BJ (cell line): ENCODE measurements around the gene SLC43A3. TPM values are rescaled to one million over a fixed set of nuclear protein-coding genes. Genes with fewer than 3 reads are reported as not detected.
A peak's percentile ranks its signal among the peaks of the same experiment; 100 is the strongest.

ENCODE experiments used
- CTCF ChIA-PET: fragments of 350-600 bp; formaldehyde crosslinking; extraction: SDS; loops from one replicate; lab custom pipeline; 2021; ENCODE audit warnings: antibody characterized with exemption, inconsistent platforms; lab: Yijun Ruan, JAX
- POLR2A ChIA-PET: fragments of 300-600 bp; sonication (Branson Sonifier 250); formaldehyde crosslinking; extraction: SDS; loops from one replicate; lab custom pipeline; 2021; ENCODE audit warnings: antibody characterized with exemption; lab: Charles Lee
- DNase-seq: peaks from one replicate; pipeline ENCODE4 v3.0.0-alpha.2; 2011; ENCODE audit warnings: low read depth
- H3K27me3 ChIP-seq: 2 replicates; pipeline ENCODE4 v1.6.0; 2011; ENCODE audit warnings: low read length; ENCODE audit not compliant: control insufficient read depth, insufficient read depth
- H3K36me3 ChIP-seq: 2 replicates; pipeline ENCODE4 v1.5.1; 2011; ENCODE audit warnings: low read length; ENCODE audit not compliant: control insufficient read depth, insufficient read depth
- H3K4me3 ChIP-seq: 2 replicates; pipeline ENCODE4 v1.5.1; 2011; ENCODE audit warnings: low read depth, mild to moderate bottlenecking, control low read depth, low read length
- polyA plus RNA-seq: library from polyadenylated mRNA; depleted of rRNA; stranded (reverse); fragments of >200 nt; gene quantifications from 2 replicates; pipeline ENCODE4 v1.2.3, GENCODE V29; 2011
- TF ChIP-seq, protein P1 (sequence below): IDR thresholded peaks from 2 replicates; pipeline ENCODE4 v1.5.1; 2011; ENCODE audit warnings: low read depth, mild to moderate bottlenecking, control low read depth, inconsistent platforms, low read length, moderate library complexity; ENCODE audit not compliant: insufficient read depth

Gene SLC43A3
- polyA plus RNA-seq, 1 experiment, result 26.7 TPM

DNA sequence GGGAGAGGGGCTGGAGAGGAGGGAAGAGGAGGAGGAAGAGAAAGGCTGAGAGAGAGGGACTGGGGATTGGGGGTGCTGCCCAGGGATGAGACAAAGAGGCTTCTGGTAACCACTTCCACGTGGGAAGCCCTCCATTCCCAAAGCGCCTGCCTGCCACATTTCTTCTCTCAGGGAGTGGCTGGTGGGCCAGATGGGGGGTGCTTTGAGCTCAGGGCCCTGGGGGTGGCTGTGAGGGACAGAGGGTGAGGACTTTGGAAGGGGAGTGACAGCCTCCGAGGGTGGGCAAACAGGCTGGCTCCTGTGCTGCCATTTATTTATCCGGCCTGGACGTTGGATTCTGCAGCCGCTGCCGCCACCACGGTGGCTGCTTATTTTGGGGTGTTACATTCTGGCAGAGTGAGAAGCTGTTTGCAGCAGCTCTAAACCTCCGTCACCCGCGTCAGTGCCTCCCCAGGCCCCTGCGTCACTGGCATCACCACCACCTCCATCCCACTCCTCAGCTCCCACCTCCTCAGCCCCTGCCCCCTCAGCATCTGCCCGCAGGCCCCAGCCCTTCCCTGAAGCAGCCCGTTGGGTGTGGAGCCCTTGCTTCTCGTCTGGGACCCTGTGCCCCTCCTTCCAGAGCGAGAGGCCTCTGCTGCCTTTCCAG lies 35.0 kb upstream of the SLC43A3 start:
- POLR2A ChIA-PET, result no interaction called here
- Histone ChIP-seq H3K4me3 (no peak overlapping the region), H3K27me3 (peaks cover 28% of the 10 kb centered on the region), H3K36me3 (no peaks in the 10 kb centered on the region)
- no peak for DNase-seq
- CTCF ChIA-PET, result interaction anchor here (12.8 kb wide), 1 partner anchor 19 kb away, joined by 188 read pairs; no protein-coding TSS in a partner anchor
- TF ChIP-seq, protein P1, sequence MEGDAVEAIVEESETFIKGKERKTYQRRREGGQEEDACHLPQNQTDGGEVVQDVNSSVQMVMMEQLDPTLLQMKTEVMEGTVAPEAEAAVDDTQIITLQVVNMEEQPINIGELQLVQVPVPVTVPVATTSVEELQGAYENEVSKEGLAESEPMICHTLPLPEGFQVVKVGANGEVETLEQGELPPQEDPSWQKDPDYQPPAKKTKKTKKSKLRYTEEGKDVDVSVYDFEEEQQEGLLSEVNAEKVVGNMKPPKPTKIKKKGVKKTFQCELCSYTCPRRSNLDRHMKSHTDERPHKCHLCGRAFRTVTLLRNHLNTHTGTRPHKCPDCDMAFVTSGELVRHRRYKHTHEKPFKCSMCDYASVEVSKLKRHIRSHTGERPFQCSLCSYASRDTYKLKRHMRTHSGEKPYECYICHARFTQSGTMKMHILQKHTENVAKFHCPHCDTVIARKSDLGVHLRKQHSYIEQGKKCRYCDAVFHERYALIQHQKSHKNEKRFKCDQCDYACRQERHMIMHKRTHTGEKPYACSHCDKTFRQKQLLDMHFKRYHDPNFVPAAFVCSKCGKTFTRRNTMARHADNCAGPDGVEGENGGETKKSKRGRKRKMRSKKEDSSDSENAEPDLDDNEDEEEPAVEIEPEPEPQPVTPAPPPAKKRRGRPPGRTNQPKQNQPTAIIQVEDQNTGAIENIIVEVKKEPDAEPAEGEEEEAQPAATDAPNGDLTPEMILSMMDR, result no peak

DNA sequence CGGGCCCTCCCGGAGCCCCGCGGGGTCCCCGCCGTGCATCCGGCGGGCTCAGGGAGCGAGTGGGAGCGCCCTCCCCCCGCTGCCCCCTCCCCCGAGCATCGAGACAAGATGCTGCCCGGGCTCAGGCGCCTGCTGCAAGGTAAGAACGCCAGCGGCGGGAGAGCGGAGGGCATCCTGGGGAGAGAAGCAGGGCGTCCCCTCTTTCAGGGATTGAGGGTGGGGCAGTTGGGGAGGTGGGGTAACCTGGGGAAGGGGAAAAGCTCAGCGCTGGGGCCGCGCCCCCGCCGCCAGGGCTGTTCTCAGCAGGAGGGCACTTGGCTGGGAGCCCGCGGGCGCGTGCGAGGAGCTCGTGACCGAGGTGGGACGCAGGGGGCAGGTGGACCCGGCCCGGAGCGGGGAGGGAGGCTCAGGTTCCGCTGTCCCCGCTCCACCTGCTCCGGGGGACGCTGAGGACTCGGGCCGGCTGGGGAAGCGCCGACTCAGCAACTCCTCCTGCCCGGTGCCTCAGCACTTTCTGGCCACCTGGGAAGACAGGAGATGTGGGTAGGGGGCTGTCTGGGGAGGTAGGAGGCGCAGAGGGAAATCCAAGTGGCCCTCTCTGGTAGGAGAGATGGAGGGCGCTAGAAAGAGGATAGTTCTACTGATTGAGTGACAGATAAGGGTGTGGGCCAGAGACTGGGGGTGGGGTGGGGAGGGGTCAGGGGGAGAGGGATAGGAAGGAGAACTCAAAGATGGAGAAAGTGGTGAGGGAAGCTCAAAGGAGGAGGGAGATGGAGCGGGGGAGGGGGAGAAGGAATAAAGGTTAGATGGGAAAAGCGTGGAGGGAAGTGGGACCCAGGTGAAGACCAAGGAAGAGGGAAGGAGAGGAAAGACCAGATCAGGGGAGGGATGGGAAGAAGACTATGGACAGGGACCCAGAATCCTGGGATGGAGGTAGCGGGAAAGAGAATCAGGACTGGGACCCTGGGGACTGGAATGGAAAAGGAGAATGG lies 34.1 kb upstream of the SLC43A3 start:
- H3K27me3 ChIP-seq, result peaks cover 28% of the 10 kb centered on the region
- DNase-seq, result no peak
- H3K4me3 ChIP-seq, result peak overlapping the region; percentile 22
- POLR2A ChIA-PET, result no interaction called here
- TF ChIP-seq, protein P1, result no peak
- no peaks in the 10 kb centered on the region for H3K36me3 ChIP-seq
- CTCF ChIA-PET, result interaction anchor here (0.7 to 12.8 kb wide), 8 partner anchors 12 to 183 kb away, joined by 3 to 188 read pairs (median 14); partner anchors contain the start of genes SLC43A1 and SLC43A3

DNA sequence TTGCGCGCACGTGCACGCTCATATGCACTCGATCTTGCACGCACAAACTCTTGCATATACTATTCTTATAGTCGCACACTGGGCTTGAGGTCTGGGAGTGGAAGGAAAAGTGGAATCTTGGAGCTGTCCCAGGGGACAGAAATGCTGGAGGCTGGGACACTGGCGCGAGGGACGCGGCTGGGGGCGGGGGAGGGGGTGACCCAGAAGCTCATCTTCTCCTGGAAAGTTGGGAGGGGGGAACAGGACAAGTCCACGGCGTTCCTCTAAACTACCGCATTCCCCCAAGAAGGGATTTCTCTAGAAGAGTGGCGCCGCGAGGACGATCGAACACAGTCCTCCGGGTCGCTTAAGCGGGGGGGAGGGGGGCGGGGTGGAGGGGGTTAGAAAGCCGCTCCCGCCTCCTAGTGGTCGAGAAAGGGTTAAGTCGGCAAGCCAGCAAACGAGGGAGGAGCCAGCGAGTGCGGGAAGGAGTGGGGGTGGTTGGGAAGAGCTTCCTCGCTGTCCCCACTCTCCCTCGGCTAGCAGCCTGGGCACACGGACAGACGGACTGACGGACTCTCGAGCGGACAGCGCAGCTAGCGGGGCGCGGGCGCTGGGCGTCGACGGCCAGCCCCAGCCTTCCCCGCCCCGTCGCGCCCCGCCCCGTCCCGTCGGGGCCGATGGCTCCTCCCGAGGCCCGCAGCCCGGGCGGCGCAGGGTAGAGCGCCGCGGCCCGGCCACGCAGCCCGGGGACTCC lies 33.3 kb upstream of the SLC43A3 start, which contains the start of gene RTN4RL2:
Gene RTN4RL2 (plus strand): TSS at position 507 of the 736 bp plus-strand sequence. CDS start 338 bp downstream, outside the sequence.
- TF ChIP-seq, protein P1, result peak; percentile 16; the same call in 1 of the 2 replicates
- peak within 1 kb of the TSS; percentile 22 for H3K4me3 ChIP-seq
- H3K27me3 ChIP-seq, result peaks cover 28% of the 10 kb centered on the region
- H3K36me3 ChIP-seq, result no peaks in the 10 kb centered on the region
- POLR2A ChIA-PET, result no interaction called here
- CTCF ChIA-PET, result interaction anchor here (0.6 to 12.8 kb wide), 18 partner anchors 9 to 187 kb away, joined by 3 to 188 read pairs (median 5); partner anchors contain the start of genes SLC43A1 and SLC43A3
- DNase-seq, result no peak

DNA sequence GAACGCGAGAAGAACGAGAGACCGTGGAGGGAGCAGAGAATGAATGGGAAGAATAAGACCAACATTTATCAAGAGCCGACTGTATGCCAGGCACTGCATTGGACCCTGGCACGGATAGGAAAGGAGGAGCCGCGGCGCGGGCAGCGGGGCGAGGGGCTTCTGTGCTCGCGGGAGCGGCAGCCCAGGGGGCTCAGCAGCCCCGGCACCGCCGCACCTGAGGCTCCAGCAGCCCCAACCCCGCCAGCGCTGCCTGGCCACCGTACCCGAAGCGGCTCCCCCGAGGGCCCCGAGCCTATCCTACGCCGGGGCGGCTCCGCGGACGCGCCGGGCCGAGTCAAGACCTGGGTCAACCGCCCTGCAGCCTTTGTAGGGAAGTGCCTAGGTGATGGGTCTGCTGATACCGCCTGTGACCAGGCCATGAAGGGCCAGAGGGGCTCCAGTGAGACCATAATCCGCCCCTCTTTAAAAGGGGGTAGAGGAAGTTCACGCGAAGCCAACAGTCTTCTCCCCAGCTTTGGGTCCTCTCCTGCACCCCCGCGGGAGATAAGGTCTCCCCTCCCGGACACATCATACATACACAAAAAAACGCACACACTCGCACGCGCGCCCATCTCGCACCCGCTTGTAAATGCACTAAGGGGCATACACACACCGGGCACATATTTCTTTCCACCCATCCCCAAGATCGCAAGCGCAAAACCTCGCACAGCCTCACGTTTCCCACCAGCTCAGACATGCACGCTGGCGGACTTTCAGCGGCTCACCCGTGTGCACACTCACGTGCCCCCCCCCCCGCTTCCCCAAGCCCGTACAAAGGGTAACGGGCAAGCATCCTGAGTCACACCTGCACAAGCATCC lies 32.5 kb upstream of the SLC43A3 start:
- no peak for DNase-seq
- ChIA-PET CTCF (interaction anchor here (0.6 to 12.8 kb wide), 46 partner anchors 8 to 262 kb away, joined by 3 to 188 read pairs (median 6); partner anchors contain the start of genes P2RX3, SERPING1, SLC43A1 and SLC43A3), POLR2A (interaction anchor here (0.6 kb wide), 1 partner anchor 137 kb away, joined by 5 read pairs; no protein-coding TSS in a partner anchor)
- TF ChIP-seq, protein P1, result no peak
- peak overlapping the region; percentile 22 for H3K4me3 ChIP-seq
- H3K27me3 ChIP-seq, result peaks cover 30% of the 10 kb centered on the region
- H3K36me3 ChIP-seq, result no peaks in the 10 kb centered on the region
